Measurements from ENCODE around the gene RAB42.
"Not testable (repeated sequence)": the region's sequence is repeated elsewhere in the genome, so short reads cannot be mapped to it uniquely, and the experiment has no call there.

Gene RAB42

GRCh38 chr1:28595412-28596191 is 3.5 kb downstream of the RAB42 start:
- no peaks in the 10 kb centered on the region for H3K9me3 Mint-ChIP-seq
- peaks cover 0 to 9% of the 10 kb centered on the region in 2 donors for H3K27me3 Mint-ChIP-seq
- ATAC-seq (replicated peaks) (no peak), DNase-seq (no peak)
- no peak overlapping the region for H3K27ac Mint-ChIP-seq
- H3K36me3 Mint-ChIP-seq (ENCODE audit: insufficient read depth) = no peaks in the 10 kb centered on the region
- peaks cover 0 to 6% of the 10 kb centered on the region in 2 donors for H3K4me1 Mint-ChIP-seq (ENCODE audit: low read depth in 2 of 2)
- no peak overlapping the region for H3K4me3 Mint-ChIP-seq

- H3K9me3 Mint-ChIP-seq; H3K4me3 Mint-ChIP-seq; ATAC-seq (replicated peaks); H3K27ac Mint-ChIP-seq; H3K4me1 Mint-ChIP-seq (ENCODE audit: low read depth in 2 of 2); DNase-seq; H3K36me3 Mint-ChIP-seq (ENCODE audit: insufficient read depth); H3K27me3 Mint-ChIP-seq: not testable (repeated sequence)
Observed at GRCh38 chr1:28596276-28596675, 4.2 kb downstream of the RAB42 start.

GRCh38 chr1:28601696-28602095 is 9.6 kb downstream of the RAB42 start:
- Mint-ChIP-seq H3K4me1 (ENCODE audit: low read depth in 2 of 2) (no peaks in the 10 kb centered on the region), H3K27ac (no peak overlapping the region), H3K36me3 (ENCODE audit: insufficient read depth) (peaks cover 27% of the 10 kb centered on the region), H3K4me3 (no peak overlapping the region), H3K27me3 (no peaks in the 10 kb centered on the region), H3K9me3 (no peaks in the 10 kb centered on the region)
- DNase-seq = no peak
- ATAC-seq (replicated peaks) = no peak

- H3K4me3 Mint-ChIP-seq = no peak overlapping the region
- DNase-seq (peak in 1 of 3 experiments; percentile 17), ATAC-seq (replicated peaks) (no peak)
- peaks cover 35% of the 10 kb centered on the region for H3K36me3 Mint-ChIP-seq (ENCODE audit: insufficient read depth)
- no peaks in the 10 kb centered on the region for H3K9me3 Mint-ChIP-seq
- peak overlapping the region in 1 of 2 donors; percentile 28 for H3K27ac Mint-ChIP-seq
- no peaks in the 10 kb centered on the region for H3K27me3 Mint-ChIP-seq
- no peaks in the 10 kb centered on the region for H3K4me1 Mint-ChIP-seq (ENCODE audit: low read depth in 2 of 2)
Observed at GRCh38 chr1:28602536-28603439, 10.7 kb downstream of the RAB42 start.

GRCh38 chr1:28604411-28604810 is 12.3 kb downstream of the RAB42 start:
- no peaks in the 10 kb centered on the region for H3K9me3 Mint-ChIP-seq
- peaks cover 46% of the 10 kb centered on the region for H3K36me3 Mint-ChIP-seq (ENCODE audit: insufficient read depth)
- H3K4me3 Mint-ChIP-seq = no peak overlapping the region
- no peaks in the 10 kb centered on the region for H3K27me3 Mint-ChIP-seq
- H3K27ac Mint-ChIP-seq = no peak overlapping the region
- ATAC-seq (replicated peaks) (no peak), DNase-seq (no peak)
- H3K4me1 Mint-ChIP-seq (ENCODE audit: low read depth in 2 of 2) = no peaks in the 10 kb centered on the region

GRCh38 chr1:28604962-28605361 is 12.9 kb downstream of the RAB42 start:
- H3K36me3 Mint-ChIP-seq (ENCODE audit: insufficient read depth) = peaks cover 52% of the 10 kb centered on the region
- H3K4me1 Mint-ChIP-seq (ENCODE audit: low read depth in 2 of 2) = no peaks in the 10 kb centered on the region
- no peaks in the 10 kb centered on the region for H3K27me3 Mint-ChIP-seq
- no peak overlapping the region for H3K4me3 Mint-ChIP-seq
- H3K27ac Mint-ChIP-seq = no peak overlapping the region
- ATAC-seq (replicated peaks) (no peak), DNase-seq (no peak)
- no peaks in the 10 kb centered on the region for H3K9me3 Mint-ChIP-seq

GRCh38 chr1:28606771-28607170 is 14.7 kb downstream of the RAB42 start:
- ATAC-seq (replicated peaks) = no peak
- no peak overlapping the region for H3K27ac Mint-ChIP-seq
- no peaks in the 10 kb centered on the region for H3K4me1 Mint-ChIP-seq (ENCODE audit: low read depth in 2 of 2)
- DNase-seq = no peak
- no peaks in the 10 kb centered on the region for H3K27me3 Mint-ChIP-seq
- peaks cover 65% of the 10 kb centered on the region for H3K36me3 Mint-ChIP-seq (ENCODE audit: insufficient read depth)
- no peak overlapping the region for H3K4me3 Mint-ChIP-seq
- no peaks in the 10 kb centered on the region for H3K9me3 Mint-ChIP-seq

GRCh38 chr1:28613175-28613574 is 21.1 kb downstream of the RAB42 start:
- no peak overlapping the region for H3K27ac Mint-ChIP-seq
- H3K4me1 Mint-ChIP-seq (ENCODE audit: low read depth in 2 of 2) = no peaks in the 10 kb centered on the region
- no peaks in the 10 kb centered on the region for H3K9me3 Mint-ChIP-seq
- ATAC-seq (replicated peaks) (no peak), DNase-seq (no peak)
- H3K27me3 Mint-ChIP-seq = no peaks in the 10 kb centered on the region
- peaks cover 73% of the 10 kb centered on the region for H3K36me3 Mint-ChIP-seq (ENCODE audit: insufficient read depth)
- H3K4me3 Mint-ChIP-seq = no peak overlapping the region

GRCh38 chr1:28631713-28632112 is 39.6 kb downstream of the RAB42 start:
- ATAC-seq (replicated peaks) (no peak), DNase-seq (no peak)
- H3K36me3 Mint-ChIP-seq (ENCODE audit: insufficient read depth) = peaks cover 10% of the 10 kb centered on the region
- H3K4me1 Mint-ChIP-seq (ENCODE audit: low read depth in 2 of 2) = peaks cover 5% of the 10 kb centered on the region in 2 donors
- no peak overlapping the region for H3K4me3 Mint-ChIP-seq
- no peaks in the 10 kb centered on the region for H3K27me3 Mint-ChIP-seq
- no peaks in the 10 kb centered on the region for H3K9me3 Mint-ChIP-seq
- H3K27ac Mint-ChIP-seq = no peak overlapping the region

- no peak overlapping the region for H3K27ac Mint-ChIP-seq
- no peaks in the 10 kb centered on the region for H3K9me3 Mint-ChIP-seq
- DNase-seq (no peak), ATAC-seq (replicated peaks) (no peak)
- peaks cover 10% of the 10 kb centered on the region for H3K36me3 Mint-ChIP-seq (ENCODE audit: insufficient read depth)
- H3K4me3 Mint-ChIP-seq = no peak overlapping the region
- H3K27me3 Mint-ChIP-seq = no peaks in the 10 kb centered on the region
- H3K4me1 Mint-ChIP-seq (ENCODE audit: low read depth in 2 of 2) = peaks cover 5% of the 10 kb centered on the region in 2 donors
Observed at GRCh38 chr1:28632560-28632959, 40.5 kb downstream of the RAB42 start.

GRCh38 chr1:28640766-28641165 is 48.7 kb downstream of the RAB42 start:
- Mint-ChIP-seq H3K27ac (peak overlapping the region in 1 of 2 donors; percentile 97), H3K27me3 (no peaks in the 10 kb centered on the region), H3K4me1 (ENCODE audit: low read depth in 2 of 2) (peaks cover 27 to 39% of the 10 kb centered on the region in 2 donors), H3K4me3 (peak overlapping the region; percentile 95 to 96), H3K36me3 (ENCODE audit: insufficient read depth) (peaks cover 16% of the 10 kb centered on the region), H3K9me3 (no peaks in the 10 kb centered on the region)
- DNase-seq (peak in 2 of 3 experiments; percentile 12 to 20), ATAC-seq (replicated peaks) (no peak)

GRCh38 chr1:28642056-28642846 is 50.2 kb downstream of the RAB42 start:
- no peaks in the 10 kb centered on the region for H3K27me3 Mint-ChIP-seq
- H3K36me3 Mint-ChIP-seq (ENCODE audit: insufficient read depth) = peaks cover 16% of the 10 kb centered on the region
- no peaks in the 10 kb centered on the region for H3K9me3 Mint-ChIP-seq
- peak overlapping the region; percentile 95 to 96 for H3K4me3 Mint-ChIP-seq
- peaks cover 24 to 39% of the 10 kb centered on the region in 2 donors for H3K4me1 Mint-ChIP-seq (ENCODE audit: low read depth in 2 of 2)
- DNase-seq (no peak), ATAC-seq (replicated peaks) (peak; percentile 5)
- H3K27ac Mint-ChIP-seq = peak overlapping the region; percentile 96 to 97
